Vagina (tissue), 2 donors: ENCODE data around the gene KRTAP19-1.

Source experiments
- POLR2A ChIP-seq, 2 donors: fragments of 450-650 bp; IDR thresholded peaks; one replicate each; pipeline ENCODE4 v1.6.1; 2017; ENCODE audit warnings: antibody characterized with exemption in 2 of 2, mild to moderate bottlenecking in 2 of 2, moderate library complexity in 2 of 2
- POLR2AphosphoS5 ChIP-seq, 2 donors: sonication (generic); formaldehyde crosslinking; IDR thresholded peaks; one replicate each; pipeline ENCODE4 v1.9.0; 2017; ENCODE audit warnings: antibody characterized with exemption in 2 of 2, mild to moderate bottlenecking in 2 of 2, low read depth in 1 of 2; ENCODE audit not compliant: insufficient read depth in 1 of 2
- TF ChIP-seq, protein P1 (sequence below), 3 experiments: fragments of 450-650 bp in 2 of 3; fragments of 200-600 bp in 1 of 3; sonication (generic) in 1 of 3; IDR thresholded peaks; one replicate each; pipeline ENCODE4 v1.5.1; 2017 to 2019; ENCODE audit warnings: antibody characterized with exemption in 3 of 3, mild to moderate bottlenecking in 2 of 3, moderate library complexity in 2 of 3

DNA sequence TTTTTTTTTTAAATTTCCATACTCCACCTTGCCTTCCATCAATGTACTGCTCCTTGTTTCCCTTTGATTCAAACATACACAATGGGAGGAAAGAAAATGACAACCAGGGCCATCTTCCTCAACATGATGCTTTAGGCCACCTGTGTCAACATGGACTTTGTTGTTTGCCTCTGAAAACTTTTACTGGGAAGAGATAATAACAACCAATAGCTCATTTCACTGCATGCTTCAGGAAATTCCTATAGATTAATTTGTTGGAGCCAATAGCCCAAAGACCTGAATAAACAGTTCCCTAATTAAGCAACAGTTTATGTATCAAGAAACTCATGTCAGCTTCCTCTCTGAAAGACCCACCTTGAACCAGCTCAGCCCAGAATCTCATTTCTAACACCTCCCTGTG lies 36.9 kb downstream of the KRTAP19-1 start:
- TF ChIP-seq, protein P1, sequence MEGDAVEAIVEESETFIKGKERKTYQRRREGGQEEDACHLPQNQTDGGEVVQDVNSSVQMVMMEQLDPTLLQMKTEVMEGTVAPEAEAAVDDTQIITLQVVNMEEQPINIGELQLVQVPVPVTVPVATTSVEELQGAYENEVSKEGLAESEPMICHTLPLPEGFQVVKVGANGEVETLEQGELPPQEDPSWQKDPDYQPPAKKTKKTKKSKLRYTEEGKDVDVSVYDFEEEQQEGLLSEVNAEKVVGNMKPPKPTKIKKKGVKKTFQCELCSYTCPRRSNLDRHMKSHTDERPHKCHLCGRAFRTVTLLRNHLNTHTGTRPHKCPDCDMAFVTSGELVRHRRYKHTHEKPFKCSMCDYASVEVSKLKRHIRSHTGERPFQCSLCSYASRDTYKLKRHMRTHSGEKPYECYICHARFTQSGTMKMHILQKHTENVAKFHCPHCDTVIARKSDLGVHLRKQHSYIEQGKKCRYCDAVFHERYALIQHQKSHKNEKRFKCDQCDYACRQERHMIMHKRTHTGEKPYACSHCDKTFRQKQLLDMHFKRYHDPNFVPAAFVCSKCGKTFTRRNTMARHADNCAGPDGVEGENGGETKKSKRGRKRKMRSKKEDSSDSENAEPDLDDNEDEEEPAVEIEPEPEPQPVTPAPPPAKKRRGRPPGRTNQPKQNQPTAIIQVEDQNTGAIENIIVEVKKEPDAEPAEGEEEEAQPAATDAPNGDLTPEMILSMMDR (IDR thresholded peaks at IDR 0.05), result no peak
- TF ChIP-seq POLR2A (IDR thresholded peaks at IDR 0.05) (no peak), POLR2AphosphoS5 (IDR thresholded peaks at IDR 0.05; ENCODE audit: insufficient read depth in 1 of 2, low read depth in 1 of 2) (no peak)
